Activated CD4-positive, alpha-beta T cell treated with anti-CD3 and anti-CD28 coated beads, Interleukin-10, Interleukin-2, amounts not matched to agents 100 ng/mL and 50 ng/mL, durations not matched to agents 16 hours and 8 hours (primary cell): Measurements from ENCODE around the gene LRRFIP1.
A peak's percentile ranks its signal among the peaks of the same experiment; 100 is the strongest.
"Not testable (repeated sequence)": the region's sequence is repeated elsewhere in the genome, so short reads cannot be mapped to it uniquely, and the experiment has no call there.

Source experiments
- DNase-seq: peaks from one replicate; pipeline ENCODE4 v3.0.0-alpha.2; 2020

Gene LRRFIP1

GRCh38 chr2:237627441-237628246 is at the start of gene LRRFIP1:
Gene LRRFIP1, plus strand, starts transcription at chr2:237627587. Its CDS starts 58 bp downstream, at chr2:237627645.
- no peak for DNase-seq

- no peak for DNase-seq
Measured at GRCh38 chr2:237577956-237578870, 49.2 kb upstream of the LRRFIP1 start.

- DNase-seq = no peak
Measured at GRCh38 chr2:237581326-237581725, 46.1 kb upstream of the LRRFIP1 start.

GRCh38 chr2:237581751-237582746 is 45.3 kb upstream of the LRRFIP1 start:
- peak; percentile 74 for DNase-seq

- DNase-seq = no peak
Measured at GRCh38 chr2:237583385-237584295, 43.7 kb upstream of the LRRFIP1 start.

GRCh38 chr2:237585590-237586221 is 41.7 kb upstream of the LRRFIP1 start:
- no peak for DNase-seq

GRCh38 chr2:237588044-237588696 is 39.2 kb upstream of the LRRFIP1 start:
- DNase-seq = no peak

GRCh38 chr2:237590272-237591140 is 36.9 kb upstream of the LRRFIP1 start, which contains the start of gene RAB17:
Gene RAB17, minus strand, starts transcription at chr2:237590734. Its CDS starts 4,580 bp downstream, at chr2:237586154.
- no peak for DNase-seq

GRCh38 chr2:237591141-237591881 is 36.1 kb upstream of the LRRFIP1 start:
- DNase-seq = no peak

- no peak for DNase-seq
Measured at GRCh38 chr2:237592425-237592980, 34.9 kb upstream of the LRRFIP1 start.

- no peak for DNase-seq
Measured at GRCh38 chr2:237593036-237593435, 34.4 kb upstream of the LRRFIP1 start.

- DNase-seq = no peak
Measured at GRCh38 chr2:237593596-237594320, 33.6 kb upstream of the LRRFIP1 start.

- no peak for DNase-seq
Measured at GRCh38 chr2:237594514-237594871, 32.9 kb upstream of the LRRFIP1 start.

GRCh38 chr2:237595829-237596519 is 31.4 kb upstream of the LRRFIP1 start:
- not testable (repeated sequence) for DNase-seq

GRCh38 chr2:237596520-237597195 is 30.7 kb upstream of the LRRFIP1 start:
- no peak for DNase-seq
